ENCODE measurements around the gene FBXL17. TPM values are rescaled to one million over a fixed set of nuclear protein-coding genes. Genes with fewer than 3 reads are reported as not detected.

Gene FBXL17
- total RNA-seq, 1 donor from 2014 or later: 49.4 TPM

DNA sequence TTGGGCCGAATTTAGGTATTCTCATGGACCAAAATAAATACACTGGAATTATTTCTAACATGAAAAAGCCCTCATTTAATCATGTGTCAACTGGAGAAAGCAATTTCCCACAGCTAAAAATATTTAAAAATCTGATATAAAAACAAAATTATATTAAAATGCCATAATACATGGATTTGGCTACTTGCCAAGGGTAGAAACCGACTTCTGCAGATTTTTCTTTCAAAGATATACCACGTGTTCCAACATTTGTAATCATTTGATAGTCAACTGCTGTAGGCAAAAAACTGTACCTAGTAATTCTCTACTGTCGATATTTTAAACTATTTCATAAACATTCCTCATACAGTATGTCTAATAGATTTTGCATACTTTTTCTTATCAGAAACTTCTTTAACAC is 237.6 kb downstream of the FBXL17 start:
- no peaks in the 10 kb centered on the region for H3K9me3 ChIP-seq (replicated peaks)
- no peak overlapping the region for H3K27ac ChIP-seq (replicated peaks)
- DNase-seq: no peak
- H3K4me3 ChIP-seq: no peak overlapping the region
- no peaks in the 10 kb centered on the region for H3K36me3 ChIP-seq
- TF ChIP-seq, protein P1, sequence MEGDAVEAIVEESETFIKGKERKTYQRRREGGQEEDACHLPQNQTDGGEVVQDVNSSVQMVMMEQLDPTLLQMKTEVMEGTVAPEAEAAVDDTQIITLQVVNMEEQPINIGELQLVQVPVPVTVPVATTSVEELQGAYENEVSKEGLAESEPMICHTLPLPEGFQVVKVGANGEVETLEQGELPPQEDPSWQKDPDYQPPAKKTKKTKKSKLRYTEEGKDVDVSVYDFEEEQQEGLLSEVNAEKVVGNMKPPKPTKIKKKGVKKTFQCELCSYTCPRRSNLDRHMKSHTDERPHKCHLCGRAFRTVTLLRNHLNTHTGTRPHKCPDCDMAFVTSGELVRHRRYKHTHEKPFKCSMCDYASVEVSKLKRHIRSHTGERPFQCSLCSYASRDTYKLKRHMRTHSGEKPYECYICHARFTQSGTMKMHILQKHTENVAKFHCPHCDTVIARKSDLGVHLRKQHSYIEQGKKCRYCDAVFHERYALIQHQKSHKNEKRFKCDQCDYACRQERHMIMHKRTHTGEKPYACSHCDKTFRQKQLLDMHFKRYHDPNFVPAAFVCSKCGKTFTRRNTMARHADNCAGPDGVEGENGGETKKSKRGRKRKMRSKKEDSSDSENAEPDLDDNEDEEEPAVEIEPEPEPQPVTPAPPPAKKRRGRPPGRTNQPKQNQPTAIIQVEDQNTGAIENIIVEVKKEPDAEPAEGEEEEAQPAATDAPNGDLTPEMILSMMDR (IDR thresholded peaks at IDR 0.05; ENCODE audit: borderline replicate concordance): no peak
- peaks cover 9% of the 10 kb centered on the region for H3K4me1 ChIP-seq
- no peaks in the 10 kb centered on the region for H3K27me3 ChIP-seq (ENCODE audit: low read depth)
- intact Hi-C loops (cut with micrococcal nuclease): no loop called here

DNA sequence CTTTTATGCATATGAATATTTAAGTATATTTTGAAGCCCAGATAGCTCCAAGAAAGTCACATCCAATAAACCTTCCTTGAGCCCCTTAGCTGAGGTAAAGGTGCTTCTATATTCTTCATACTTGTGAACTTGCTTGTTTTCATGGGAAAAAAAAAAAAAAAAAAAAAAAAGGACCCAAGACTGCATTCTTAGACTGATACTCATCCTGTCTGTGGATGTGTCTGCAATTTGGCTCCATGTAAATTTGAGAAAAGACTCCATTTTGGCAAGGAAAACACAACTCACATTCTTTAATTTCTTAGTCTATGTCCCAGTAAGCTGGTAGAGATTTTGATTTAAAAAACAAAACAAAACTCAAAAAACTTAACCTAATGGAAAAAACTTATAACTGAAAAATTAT is 238.3 kb downstream of the FBXL17 start:
- Histone ChIP-seq H3K27ac (replicated peaks) (no peak overlapping the region), H3K27me3 (ENCODE audit: low read depth) (no peaks in the 10 kb centered on the region), H3K4me3 (no peak overlapping the region), H3K4me1 (peaks cover 10% of the 10 kb centered on the region), H3K36me3 (no peaks in the 10 kb centered on the region), H3K9me3 (replicated peaks) (no peaks in the 10 kb centered on the region)
- intact Hi-C loops (cut with micrococcal nuclease): no loop called here
- no peak for DNase-seq
- TF ChIP-seq, protein P1 (IDR thresholded peaks at IDR 0.05; ENCODE audit: borderline replicate concordance): no peak

DNA sequence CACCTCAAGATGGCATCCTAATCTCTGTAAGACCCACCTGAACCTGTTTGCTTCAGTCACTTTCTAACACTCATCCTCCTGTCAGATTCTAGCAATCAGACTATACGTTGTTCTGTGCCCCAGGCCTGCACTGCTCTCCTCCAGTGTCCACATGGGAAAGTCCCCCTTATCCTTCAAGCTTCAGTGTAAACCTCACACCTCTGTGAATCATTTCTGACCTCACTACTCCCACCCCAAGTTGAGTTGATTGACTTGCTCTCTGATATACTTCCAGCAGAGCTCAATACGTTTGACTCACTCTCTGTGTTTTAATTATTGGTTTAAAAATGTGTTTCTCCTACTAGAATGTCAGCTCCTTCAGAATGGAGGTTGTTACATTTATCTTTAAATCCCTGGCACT is 240.2 kb downstream of the FBXL17 start:
- peaks cover 13% of the 10 kb centered on the region for H3K4me1 ChIP-seq
- H3K9me3 ChIP-seq (replicated peaks): no peaks in the 10 kb centered on the region
- intact Hi-C loops (cut with micrococcal nuclease): no loop called here
- H3K27me3 ChIP-seq (ENCODE audit: low read depth): no peaks in the 10 kb centered on the region
- no peak overlapping the region for H3K4me3 ChIP-seq
- DNase-seq: no peak
- H3K27ac ChIP-seq (replicated peaks): no peak overlapping the region
- no peaks in the 10 kb centered on the region for H3K36me3 ChIP-seq
- TF ChIP-seq, protein P1 (IDR thresholded peaks at IDR 0.05; ENCODE audit: borderline replicate concordance): no peak

DNA sequence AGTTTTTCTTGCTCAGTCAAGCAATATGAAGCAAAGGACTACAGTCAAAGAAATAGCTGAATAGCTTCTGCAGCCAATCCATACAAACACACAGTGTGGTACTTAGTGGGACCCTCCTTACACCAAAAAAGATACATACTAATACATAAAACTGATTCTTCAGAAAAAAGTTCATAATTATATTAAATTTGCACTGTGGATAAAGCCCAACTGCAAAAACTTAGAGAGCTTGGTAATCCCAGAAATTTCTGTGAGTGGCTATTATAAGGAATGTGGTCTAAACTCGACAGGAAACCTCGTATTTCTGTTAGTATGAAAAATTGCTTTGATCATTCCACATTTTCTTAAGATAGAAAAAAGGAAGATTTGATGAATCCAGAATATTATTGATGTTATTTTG is 245.4 kb downstream of the FBXL17 start:
- no peak overlapping the region for H3K4me3 ChIP-seq
- no peaks in the 10 kb centered on the region for H3K36me3 ChIP-seq
- H3K27me3 ChIP-seq (ENCODE audit: low read depth): no peaks in the 10 kb centered on the region
- H3K9me3 ChIP-seq (replicated peaks): no peaks in the 10 kb centered on the region
- TF ChIP-seq, protein P1 (IDR thresholded peaks at IDR 0.05; ENCODE audit: borderline replicate concordance): no peak
- intact Hi-C loops (cut with micrococcal nuclease): no loop called here
- peaks cover 13% of the 10 kb centered on the region for H3K4me1 ChIP-seq
- H3K27ac ChIP-seq (replicated peaks): no peak overlapping the region
- no peak for DNase-seq

DNA sequence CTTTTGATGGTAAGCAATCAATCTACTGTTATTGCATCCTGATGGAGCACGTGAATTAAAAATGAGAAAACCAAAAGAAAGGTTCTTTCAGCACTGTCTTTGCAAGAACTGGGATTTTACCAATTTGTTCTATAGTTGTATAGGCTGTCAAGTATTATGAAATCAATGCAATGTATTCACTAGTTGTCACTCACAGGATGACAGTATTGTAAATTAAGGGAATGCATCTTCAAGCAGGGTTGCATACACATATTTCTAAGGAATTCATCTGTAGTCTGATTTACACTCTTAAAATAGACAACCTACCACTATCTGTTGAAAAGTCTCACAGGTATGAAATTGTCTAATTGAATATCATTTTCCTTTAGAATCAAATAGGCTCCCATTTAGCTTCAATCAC is 252.8 kb downstream of the FBXL17 start:
- intact Hi-C loops (cut with micrococcal nuclease): no loop called here
- Histone ChIP-seq H3K27me3 (ENCODE audit: low read depth) (no peaks in the 10 kb centered on the region), H3K27ac (replicated peaks) (no peak overlapping the region), H3K36me3 (no peaks in the 10 kb centered on the region), H3K9me3 (replicated peaks) (no peaks in the 10 kb centered on the region), H3K4me3 (no peak overlapping the region), H3K4me1 (no peaks in the 10 kb centered on the region)
- DNase-seq: no peak
- TF ChIP-seq, protein P1 (IDR thresholded peaks at IDR 0.05; ENCODE audit: borderline replicate concordance): no peak

Measured in left ventricle myocardium inferior (tissue), 1 donor.